Left kidney (tissue), 2 donors: Measurements from ENCODE around the gene SSTR1. TPM values are rescaled to one million over a fixed set of nuclear protein-coding genes. Genes with fewer than 3 reads are reported as not detected.

Source experiments
- DNase-seq: peaks from one replicate; pipeline ENCODE4 v3.0.0-alpha.2; 2013
- polyA plus RNA-seq: library from polyadenylated mRNA; unstranded; fragments of 120-200 nt; gene quantifications from one replicate; pipeline ENCODE4 v1.2.1, GENCODE V29; 2013; ENCODE audit not compliant: insufficient read length

SSTR1 gene
- polyA plus RNA-seq, 1 donor, result 1.8 TPM

GRCh38 chr14:38202444-38203191, 5.1 kb upstream of the SSTR1 start:
- no peak for DNase-seq

- DNase-seq, result no peak
Observed at GRCh38 chr14:38203929-38204718, 3.6 kb upstream of the SSTR1 start.

GRCh38 chr14:38204719-38205115, 3.0 kb upstream of the SSTR1 start:
- no peak for DNase-seq

GRCh38 chr14:38205119-38205813, 2.4 kb upstream of the SSTR1 start:
- no peak for DNase-seq

GRCh38 chr14:38205949-38206665, 1.6 kb upstream of the SSTR1 start:
- DNase-seq, result no peak

GRCh38 chr14:38206689-38207376, 871 bp upstream of the SSTR1 start:
- DNase-seq, result no peak

- no peak for DNase-seq
Observed at GRCh38 chr14:38207377-38207735, 348 bp upstream of the SSTR1 start.

GRCh38 chr14:38208618-38209562, 1.2 kb downstream of the SSTR1 start:
- DNase-seq, result no peak

GRCh38 chr14:38209572-38210557, 2.2 kb downstream of the SSTR1 start:
- DNase-seq, result no peak

- no peak for DNase-seq
Observed at GRCh38 chr14:38210587-38211216, 3.0 kb downstream of the SSTR1 start.

- DNase-seq, result no peak
Observed at GRCh38 chr14:38211255-38211735, 3.6 kb downstream of the SSTR1 start.

GRCh38 chr14:38212111-38212510, 4.4 kb downstream of the SSTR1 start:
- DNase-seq, result no peak

GRCh38 chr14:38213001-38213400, 5.3 kb downstream of the SSTR1 start:
- no peak for DNase-seq

- no peak for DNase-seq
Observed at GRCh38 chr14:38217553-38217952, 9.8 kb downstream of the SSTR1 start.

GRCh38 chr14:38221077-38221476, 13.4 kb downstream of the SSTR1 start:
- DNase-seq, result no peak

GRCh38 chr14:38224338-38224737, 16.6 kb downstream of the SSTR1 start:
- DNase-seq, result no peak

GRCh38 chr14:38225946-38226345, 18.2 kb downstream of the SSTR1 start:
- no peak for DNase-seq

- DNase-seq, result no peak
Observed at GRCh38 chr14:38226366-38226765, 18.7 kb downstream of the SSTR1 start.

GRCh38 chr14:38233218-38233617, 25.5 kb downstream of the SSTR1 start:
- DNase-seq, result no peak
